ENCODE measurements around the gene SZRD1. TPM values are rescaled to one million over a fixed set of nuclear protein-coding genes. Genes with fewer than 3 reads are reported as not detected.

Gene SZRD1
- total and polyA plus RNA-seq, 2 of the 8 experiments (the other 6 are each of a cell fraction or from before 2014, with no cell fraction given) = 97.8 to 108 TPM

DNA sequence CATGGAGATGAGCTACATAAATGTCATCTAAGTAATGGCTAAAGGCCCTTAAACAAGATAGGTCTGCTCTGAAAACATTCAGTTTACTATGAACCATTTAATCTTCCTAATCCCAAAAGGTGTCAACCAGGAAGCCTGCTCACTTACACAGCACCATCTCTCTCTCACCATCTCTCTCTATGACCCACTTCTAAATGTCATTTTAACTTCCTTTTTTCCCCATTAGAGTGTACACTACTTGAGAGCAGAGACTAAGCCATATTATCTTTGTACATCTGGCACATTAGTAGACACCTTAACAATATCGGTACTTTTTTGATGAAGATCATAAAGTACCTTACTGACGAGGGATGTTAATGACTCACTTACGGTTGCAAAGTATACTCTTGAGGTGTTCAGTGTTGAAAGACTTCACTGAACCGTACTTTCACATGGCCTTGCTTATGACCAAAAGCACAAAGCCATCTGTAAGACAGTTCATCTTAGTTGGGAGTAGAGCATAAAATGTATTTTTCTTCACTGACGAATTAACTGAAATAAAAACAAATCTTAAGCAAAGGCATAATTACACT, 40.1 kb upstream of the SZRD1 start:
- Histone ChIP-seq H2BK20ac (ENCODE audit: low read length) (no peak overlapping the region), H2BK12ac (ENCODE audit: low read depth, low read length) (no peak overlapping the region), H3K56ac (replicated peaks; ENCODE audit: insufficient read length, low read depth, low read length) (no peak overlapping the region), H4K20me1 (replicated peaks in 1 of 2; ENCODE audit: control insufficient read depth in 1 of 2, insufficient read depth in 2 of 2, low read length in 2 of 2) (peaks cover 0 to 1% of the 10 kb centered on the region in 2 experiments), H3K23me2 (ENCODE audit: low read depth, low read length) (no peaks in the 10 kb centered on the region; the same call in 1 of the 2 replicates), H4K8ac (ENCODE audit: extremely low read depth, insufficient read depth, low read length) (no peak overlapping the region), H3K36me3 (ENCODE audit: control insufficient read depth in 2 of 4, insufficient read depth in 4 of 4, low read length in 3 of 4) (peaks cover 0 to 9% (median 0%) of the 10 kb centered on the region in 4 experiments; a peak in 2 of 8 replicates), H3K14ac (ENCODE audit: insufficient read length) (no peak overlapping the region), H2BK5ac (ENCODE audit: low read depth, low read length) (no peak overlapping the region), H4K5ac (ENCODE audit: insufficient read length, low read depth, low read length) (no peak overlapping the region), H2AK5ac (ENCODE audit: low read depth, low read length) (no peak overlapping the region), H3K79me2 (ENCODE audit: control insufficient read depth in 1 of 2, insufficient read depth in 2 of 2, low read length in 2 of 2) (peaks cover 0 to 34% of the 10 kb centered on the region in 2 experiments; a peak in 2 of 4 replicates), H2AFZ (ENCODE audit: low read length) (no peak overlapping the region), H3K23ac (ENCODE audit: insufficient read length) (no peak overlapping the region), H2BK120ac (replicated peaks; ENCODE audit: low read depth, low read length) (no peak overlapping the region), H3K4me3 (ENCODE audit: extremely low read depth in 1 of 4, insufficient read depth in 2 of 4, low read depth in 3 of 4, low read length in 4 of 4) (no peak overlapping the region), H3K4me1 (replicated peaks in 1 of 4; ENCODE audit: control insufficient read depth in 3 of 4, insufficient read depth in 4 of 4, low read length in 3 of 4) (no peaks in the 10 kb centered on the region), H3K9me3 (ENCODE audit: insufficient read depth in 2 of 2, low read depth in 1 of 2, low read length in 1 of 2) (no peaks in the 10 kb centered on the region), H3K9ac (replicated peaks in 1 of 4; ENCODE audit: extremely low read depth in 1 of 4, low read depth in 3 of 4, low read length in 3 of 4) (no peak overlapping the region), H2BK15ac (ENCODE audit: low read length) (no peak overlapping the region), H3K4me2 (ENCODE audit: insufficient read depth in 1 of 2, low read depth in 2 of 2, low read length in 2 of 2) (no peak overlapping the region), H3K27me3 (replicated peaks in 1 of 4; ENCODE audit: control insufficient read depth in 3 of 4, extremely low read depth in 1 of 4, insufficient read depth in 3 of 4, low read length in 3 of 4) (no peaks in the 10 kb centered on the region), H4K91ac (replicated peaks; ENCODE audit: insufficient read length, low read length) (no peak overlapping the region), H3K27ac (ENCODE audit: low read depth, low read length) (no peak overlapping the region), H3K4ac (replicated peaks; ENCODE audit: insufficient read length, low read depth, low read length) (no peak overlapping the region), H3K79me1 (ENCODE audit: low read depth, low read length) (no peaks in the 10 kb centered on the region; the same call in 1 of the 2 replicates), H3K18ac (ENCODE audit: extremely low read depth, low read length) (no peak overlapping the region)
- FAIRE-seq (no peak), DNase-seq (ENCODE audit: low read depth in 1 of 2, low spot score in 2 of 2) (no peak)
- WGBS, 2 experiments (ENCODE audit: extremely low coverage in 1 of 2, insufficient coverage in 1 of 2, insufficient read length in 1 of 2, insufficient replicate concordance in 2 of 2, low coverage in 1 of 2, low lambda C conversion rate in 2 of 2, missing lambda C conversion rate in 1 of 2) = 87% methylated on average over 5 of the region's 5 CpGs; no CpG with 5 or more reads in 1 of the 2 experiments
- CTCF ChIA-PET (ENCODE audit: partially characterized antibody) = no interaction called here
- POLR2A ChIA-PET (ENCODE audit: partially characterized antibody) = no interaction called here
- TF ChIP-seq EZH2 (IDR thresholded peaks at IDR 0.05; ENCODE audit: low read depth, low read length, severe bottlenecking) (no peak), BRCA1 (IDR thresholded peaks at IDR 0.05; ENCODE audit: low read depth, low read length) (no peak), RAD21 (IDR thresholded peaks at IDR 0.05 in 1 of 2, conservative IDR thresholded peaks at IDR 0.05 in 1 of 2; ENCODE audit: low read depth in 2 of 2, low read length in 2 of 2) (no peak), CTBP2 (IDR thresholded peaks at IDR 0.05; ENCODE audit: borderline replicate concordance, insufficient read depth, insufficient read length, low read length) (no peak), NANOG (IDR thresholded peaks at IDR 0.05; ENCODE audit: insufficient read depth, low read depth, low read length, poor library complexity, severe bottlenecking) (no peak), POLR2AphosphoS5 (IDR thresholded peaks at IDR 0.05; ENCODE audit: low read depth, low read length) (no peak), HDAC2 (IDR thresholded peaks at IDR 0.05; ENCODE audit: borderline replicate concordance in 1 of 2, low read depth in 2 of 2, low read length in 2 of 2) (no peak), PHF8 (conservative IDR thresholded peaks at IDR 0.05; ENCODE audit: low read depth, low read length) (no peak), TEAD4 (IDR thresholded peaks at IDR 0.05; ENCODE audit: low read depth, low read length) (no peak), CBX8 (IDR thresholded peaks at IDR 0.05; ENCODE audit: borderline replicate concordance, low read depth, low read length) (no peak), KDM1A (IDR thresholded peaks at IDR 0.05; ENCODE audit: borderline replicate concordance, low read length) (no peak)
- TF ChIP-seq, protein P1, sequence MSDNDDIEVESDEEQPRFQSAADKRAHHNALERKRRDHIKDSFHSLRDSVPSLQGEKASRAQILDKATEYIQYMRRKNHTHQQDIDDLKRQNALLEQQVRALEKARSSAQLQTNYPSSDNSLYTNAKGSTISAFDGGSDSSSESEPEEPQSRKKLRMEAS (IDR thresholded peaks at IDR 0.05) = no peak

All from H1 (cell line).